ENCODE measurements around the gene NUDT9.
"Not testable (repeated sequence)": the region's sequence is repeated elsewhere in the genome, so short reads cannot be mapped to it uniquely, and the experiment has no call there.

Gene NUDT9

GRCh38 chr4:87426865-87427517 lies 4.6 kb downstream of the NUDT9 start:
- Histone ChIP-seq H3K9me3 (ENCODE audit: control insufficient read depth, low read length) (no peaks in the 10 kb centered on the region), H3K4me1 (ENCODE audit: control insufficient read depth, insufficient read depth, low read length) (peaks cover 12% of the 10 kb centered on the region), H3K36me3 (ENCODE audit: control insufficient read depth, insufficient read depth, low read length, severe bottlenecking) (no peaks in the 10 kb centered on the region), H3K4me3 (ENCODE audit: low read length) (no peak overlapping the region), H3K27me3 (replicated peaks; ENCODE audit: control insufficient read depth, insufficient read depth, low read length) (no peaks in the 10 kb centered on the region), H3K9ac (ENCODE audit: low read length) (no peak overlapping the region)
- DNase-seq (ENCODE audit: low read depth) = no peak

- H3K9me3 ChIP-seq (ENCODE audit: control insufficient read depth, low read length) = no peaks in the 10 kb centered on the region
- H3K36me3 ChIP-seq (ENCODE audit: control insufficient read depth, insufficient read depth, low read length, severe bottlenecking) = no peaks in the 10 kb centered on the region
- peaks cover 10% of the 10 kb centered on the region for H3K4me1 ChIP-seq (ENCODE audit: control insufficient read depth, insufficient read depth, low read length)
- no peak overlapping the region for H3K9ac ChIP-seq (ENCODE audit: low read length)
- H3K4me3 ChIP-seq (ENCODE audit: low read length) = no peak overlapping the region
- no peak for DNase-seq (ENCODE audit: low read depth)
- no peaks in the 10 kb centered on the region for H3K27me3 ChIP-seq (replicated peaks; ENCODE audit: control insufficient read depth, insufficient read depth, low read length)
These were observed 5.1 kb downstream of the NUDT9 start for GRCh38 chr4:87427518-87427868.

DNA sequence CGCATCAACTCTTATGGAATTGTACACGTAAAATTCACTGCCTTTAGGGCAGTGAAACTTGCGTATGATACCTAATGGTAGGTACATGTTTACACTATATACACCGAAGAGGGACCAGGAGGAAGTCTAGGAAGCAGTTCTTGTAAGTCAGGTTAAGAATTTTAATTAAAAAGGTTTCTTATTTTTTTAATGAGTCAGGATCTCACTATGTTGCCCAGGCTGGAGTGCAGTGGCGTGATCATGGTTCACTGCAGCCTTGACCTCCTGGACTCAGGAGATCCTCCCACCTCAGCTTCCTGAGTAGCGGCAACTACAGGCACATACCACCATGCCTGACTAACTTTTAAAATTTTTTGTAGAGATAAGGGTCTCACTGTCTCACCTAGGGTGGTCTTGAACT lies 6.6 kb downstream of the NUDT9 start:
- no peak for DNase-seq (ENCODE audit: low read depth)
- Histone ChIP-seq H3K9me3 (ENCODE audit: control insufficient read depth, low read length) (no peaks in the 10 kb centered on the region), H3K4me3 (ENCODE audit: low read length) (no peak overlapping the region), H3K9ac (ENCODE audit: low read length) (no peak overlapping the region), H3K36me3 (ENCODE audit: control insufficient read depth, insufficient read depth, low read length, severe bottlenecking) (no peaks in the 10 kb centered on the region), H3K4me1 (ENCODE audit: control insufficient read depth, insufficient read depth, low read length) (peaks cover under 1% of the 10 kb centered on the region), H3K27me3 (replicated peaks; ENCODE audit: control insufficient read depth, insufficient read depth, low read length) (no peaks in the 10 kb centered on the region)

DNA sequence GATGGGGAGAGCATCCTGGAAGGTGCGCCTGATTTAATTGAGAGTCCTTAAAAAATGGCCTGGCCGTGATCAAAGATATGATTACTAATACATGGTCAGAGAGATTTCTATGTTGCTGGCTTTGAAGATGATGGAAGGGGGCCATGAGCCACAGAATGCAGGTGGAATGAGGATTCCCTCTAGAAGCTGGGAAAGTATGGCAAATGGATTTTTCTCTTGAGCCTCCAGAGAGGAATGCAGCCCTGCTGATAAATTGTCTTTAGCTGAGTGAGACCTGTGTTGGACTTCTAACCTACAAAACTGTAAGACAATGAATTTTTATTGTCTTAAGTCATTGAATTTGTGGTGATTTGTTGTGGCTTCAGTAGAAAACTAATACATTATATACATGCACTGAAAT lies 7.7 kb downstream of the NUDT9 start:
- Histone ChIP-seq H3K9ac (ENCODE audit: low read length) (no peak overlapping the region), H3K4me1 (ENCODE audit: control insufficient read depth, insufficient read depth, low read length) (no peaks in the 10 kb centered on the region), H3K4me3 (ENCODE audit: low read length) (no peak overlapping the region), H3K36me3 (ENCODE audit: control insufficient read depth, insufficient read depth, low read length, severe bottlenecking) (peaks cover 2% of the 10 kb centered on the region), H3K27me3 (replicated peaks; ENCODE audit: control insufficient read depth, insufficient read depth, low read length) (no peaks in the 10 kb centered on the region), H3K9me3 (ENCODE audit: control insufficient read depth, low read length) (no peaks in the 10 kb centered on the region)
- no peak for DNase-seq (ENCODE audit: low read depth)

- no peak for DNase-seq (ENCODE audit: low read depth)
- H3K9ac ChIP-seq (ENCODE audit: low read length) = no peak overlapping the region
- H3K9me3 ChIP-seq (ENCODE audit: control insufficient read depth, low read length) = no peaks in the 10 kb centered on the region
- peaks cover 19% of the 10 kb centered on the region for H3K36me3 ChIP-seq (ENCODE audit: control insufficient read depth, insufficient read depth, low read length, severe bottlenecking)
- no peaks in the 10 kb centered on the region for H3K27me3 ChIP-seq (replicated peaks; ENCODE audit: control insufficient read depth, insufficient read depth, low read length)
- H3K4me1 ChIP-seq (ENCODE audit: control insufficient read depth, insufficient read depth, low read length) = no peaks in the 10 kb centered on the region
- no peak overlapping the region for H3K4me3 ChIP-seq (ENCODE audit: low read length)
These were observed 11.0 kb downstream of the NUDT9 start for GRCh38 chr4:87433342-87433741.

DNA sequence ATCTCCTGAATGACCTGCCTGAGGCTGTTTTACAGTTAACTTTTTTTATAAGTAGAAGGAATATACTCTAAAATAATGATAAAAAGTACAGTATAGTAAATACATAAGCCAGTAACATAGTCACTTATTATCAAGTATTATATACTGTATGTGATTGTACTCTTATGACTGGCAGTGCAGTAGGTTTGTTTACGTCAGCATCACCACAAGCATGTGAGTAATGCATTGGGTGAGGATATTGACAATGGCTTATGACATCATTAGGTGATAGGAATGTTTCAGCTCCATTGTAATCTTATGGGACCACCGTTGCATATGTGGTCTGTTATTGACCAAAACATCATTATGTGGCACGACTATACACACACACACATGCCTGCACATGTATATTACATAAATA lies 20.5 kb downstream of the NUDT9 start:
- no peak for DNase-seq (ENCODE audit: low read depth)
- H3K36me3 ChIP-seq (ENCODE audit: control insufficient read depth, insufficient read depth, low read length, severe bottlenecking) = peaks cover 61% of the 10 kb centered on the region

DNA sequence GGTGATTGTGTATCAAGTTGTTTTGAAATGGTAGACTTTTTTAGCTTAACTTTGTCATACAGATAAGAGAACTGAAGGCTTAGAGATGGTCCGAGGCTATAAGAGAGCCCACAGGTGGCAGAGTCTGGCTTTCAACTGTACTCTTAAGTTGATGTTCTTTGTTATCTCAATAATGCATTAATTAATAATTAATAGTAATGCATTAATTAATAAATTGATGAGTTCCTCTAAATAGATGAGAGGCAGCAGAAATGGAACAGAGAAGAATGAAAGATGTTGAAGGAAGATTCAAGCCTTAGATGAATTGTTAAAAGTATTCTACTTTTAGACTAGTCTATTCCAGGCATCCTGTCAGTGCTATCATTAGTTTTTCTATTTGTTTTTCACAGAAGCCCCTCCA lies 22.4 kb downstream of the NUDT9 start:
- H3K9me3 ChIP-seq (ENCODE audit: control insufficient read depth, low read length) = no peaks in the 10 kb centered on the region
- no peak overlapping the region for H3K4me3 ChIP-seq (ENCODE audit: low read length)
- DNase-seq (ENCODE audit: low read depth) = no peak
- no peaks in the 10 kb centered on the region for H3K4me1 ChIP-seq (ENCODE audit: control insufficient read depth, insufficient read depth, low read length)
- no peaks in the 10 kb centered on the region for H3K27me3 ChIP-seq (replicated peaks; ENCODE audit: control insufficient read depth, insufficient read depth, low read length)
- peaks cover 57% of the 10 kb centered on the region for H3K36me3 ChIP-seq (ENCODE audit: control insufficient read depth, insufficient read depth, low read length, severe bottlenecking)
- no peak overlapping the region for H3K9ac ChIP-seq (ENCODE audit: low read length)

More for the DNA sequence above, 20.5 kb downstream of the NUDT9 start:
- no peaks in the 10 kb centered on the region for H3K9me3 ChIP-seq (ENCODE audit: control insufficient read depth, low read length)
- H3K27me3 ChIP-seq (replicated peaks; ENCODE audit: control insufficient read depth, insufficient read depth, low read length) = no peaks in the 10 kb centered on the region
- H3K4me1 ChIP-seq (ENCODE audit: control insufficient read depth, insufficient read depth, low read length) = no peaks in the 10 kb centered on the region
- H3K9ac ChIP-seq (ENCODE audit: low read length) = no peak overlapping the region
- H3K4me3 ChIP-seq (ENCODE audit: low read length) = no peak overlapping the region

DNA sequence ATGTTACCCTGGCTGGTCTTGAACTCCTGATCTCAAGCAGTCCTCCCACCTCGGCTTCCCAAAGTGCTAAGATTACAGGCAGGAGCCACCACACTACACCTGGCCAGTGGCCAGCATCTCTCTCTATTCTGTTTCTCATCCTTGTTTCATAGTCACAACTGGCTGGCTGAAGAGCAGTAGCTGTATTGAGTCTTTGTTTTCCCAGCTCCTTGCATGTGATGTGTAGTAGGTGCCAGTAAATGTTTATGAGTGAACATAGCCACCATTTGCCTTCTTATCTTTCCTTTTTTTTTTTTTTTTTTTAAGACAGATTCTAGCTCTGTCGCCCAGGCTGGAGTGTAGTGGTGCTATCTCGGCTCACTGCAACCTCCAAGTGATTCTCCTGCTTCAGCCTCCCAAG lies 23.6 kb downstream of the NUDT9 start:
- H3K9me3 ChIP-seq (ENCODE audit: control insufficient read depth, low read length) = no peaks in the 10 kb centered on the region
- H3K27me3 ChIP-seq (replicated peaks; ENCODE audit: control insufficient read depth, insufficient read depth, low read length) = no peaks in the 10 kb centered on the region
- no peak overlapping the region for H3K9ac ChIP-seq (ENCODE audit: low read length)
- H3K36me3 ChIP-seq (ENCODE audit: control insufficient read depth, insufficient read depth, low read length, severe bottlenecking) = peaks cover 56% of the 10 kb centered on the region
- DNase-seq (ENCODE audit: low read depth) = no peak
- H3K4me1 ChIP-seq (ENCODE audit: control insufficient read depth, insufficient read depth, low read length) = no peaks in the 10 kb centered on the region
- no peak overlapping the region for H3K4me3 ChIP-seq (ENCODE audit: low read length)

DNA sequence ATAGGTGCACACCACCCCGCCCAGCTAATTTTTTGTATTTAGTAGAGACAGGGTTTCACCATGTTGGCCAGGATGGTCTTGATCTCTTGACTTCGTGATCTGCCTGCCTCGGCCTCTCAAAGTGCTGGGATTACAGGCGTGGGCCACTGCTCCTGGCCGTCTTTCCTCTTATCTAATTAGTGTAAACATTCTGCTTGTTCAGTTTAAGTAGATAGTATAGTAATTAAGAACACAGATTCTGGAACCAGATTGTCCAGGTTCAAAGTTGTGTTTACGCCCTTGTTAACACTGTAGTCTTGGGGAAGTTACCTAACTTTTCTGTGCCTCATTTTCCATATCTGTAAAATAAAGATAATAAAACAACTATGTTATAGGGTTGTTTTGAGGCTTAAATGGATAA lies 24.0 kb downstream of the NUDT9 start:
- not testable (repeated sequence) for H3K9me3 ChIP-seq (ENCODE audit: control insufficient read depth, low read length); H3K4me1 ChIP-seq (ENCODE audit: control insufficient read depth, insufficient read depth, low read length); H3K27me3 ChIP-seq (replicated peaks; ENCODE audit: control insufficient read depth, insufficient read depth, low read length); H3K9ac ChIP-seq (ENCODE audit: low read length); DNase-seq (ENCODE audit: low read depth); H3K4me3 ChIP-seq (ENCODE audit: low read length)
- peaks cover 58% of the 10 kb centered on the region for H3K36me3 ChIP-seq (ENCODE audit: control insufficient read depth, insufficient read depth, low read length, severe bottlenecking)

DNA sequence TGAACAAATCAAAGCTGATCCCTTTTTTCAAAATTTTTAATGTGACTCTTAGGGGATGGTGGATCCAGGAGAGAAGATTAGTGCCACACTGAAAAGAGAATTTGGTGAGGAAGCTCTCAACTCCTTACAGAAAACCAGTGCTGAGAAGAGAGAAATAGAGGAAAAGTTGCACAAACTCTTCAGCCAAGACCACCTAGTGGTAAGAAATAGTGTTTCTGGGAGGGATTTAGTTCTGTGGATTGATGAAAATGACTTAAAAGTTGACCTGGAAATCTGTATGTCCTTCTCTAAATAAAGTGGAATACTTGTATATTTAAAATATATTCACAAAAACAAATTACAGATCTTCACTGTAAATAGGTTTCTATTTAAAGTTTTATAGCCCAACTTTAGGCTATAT lies 29.2 kb downstream of the NUDT9 start:
- H3K4me3 ChIP-seq (ENCODE audit: low read length) = no peak overlapping the region
- DNase-seq (ENCODE audit: low read depth) = no peak
- H3K9me3 ChIP-seq (ENCODE audit: control insufficient read depth, low read length) = no peaks in the 10 kb centered on the region
- H3K36me3 ChIP-seq (ENCODE audit: control insufficient read depth, insufficient read depth, low read length, severe bottlenecking) = peaks cover 34% of the 10 kb centered on the region
- H3K9ac ChIP-seq (ENCODE audit: low read length) = no peak overlapping the region
- no peaks in the 10 kb centered on the region for H3K4me1 ChIP-seq (ENCODE audit: control insufficient read depth, insufficient read depth, low read length)
- no peaks in the 10 kb centered on the region for H3K27me3 ChIP-seq (replicated peaks; ENCODE audit: control insufficient read depth, insufficient read depth, low read length)

DNA sequence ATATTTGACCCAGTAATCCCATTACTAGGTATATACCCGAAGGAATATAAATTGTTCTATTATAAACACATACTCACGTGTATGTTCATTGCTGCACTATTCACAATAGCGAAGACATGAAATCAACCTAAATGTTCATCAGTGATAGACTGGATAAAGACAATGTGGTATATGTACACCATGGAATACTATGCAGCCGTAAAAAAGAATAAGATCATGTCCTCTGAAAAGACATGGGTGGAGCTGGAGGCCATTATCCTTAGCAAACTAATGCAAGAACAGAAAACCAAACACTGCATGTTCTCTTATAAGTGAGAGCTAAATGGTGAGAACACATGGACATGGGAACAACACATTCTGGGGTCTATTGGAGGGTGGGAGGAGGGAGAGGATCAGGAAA lies 36.5 kb downstream of the NUDT9 start:
- Histone ChIP-seq H3K4me3 (ENCODE audit: low read length) (no peak overlapping the region), H3K4me1 (ENCODE audit: control insufficient read depth, insufficient read depth, low read length) (no peaks in the 10 kb centered on the region), H3K9ac (ENCODE audit: low read length) (no peak overlapping the region), H3K9me3 (ENCODE audit: control insufficient read depth, low read length) (no peaks in the 10 kb centered on the region), H3K27me3 (replicated peaks; ENCODE audit: control insufficient read depth, insufficient read depth, low read length) (no peaks in the 10 kb centered on the region), H3K36me3 (ENCODE audit: control insufficient read depth, insufficient read depth, low read length, severe bottlenecking) (peaks cover 22% of the 10 kb centered on the region)
- DNase-seq (ENCODE audit: low read depth) = no peak

DNA sequence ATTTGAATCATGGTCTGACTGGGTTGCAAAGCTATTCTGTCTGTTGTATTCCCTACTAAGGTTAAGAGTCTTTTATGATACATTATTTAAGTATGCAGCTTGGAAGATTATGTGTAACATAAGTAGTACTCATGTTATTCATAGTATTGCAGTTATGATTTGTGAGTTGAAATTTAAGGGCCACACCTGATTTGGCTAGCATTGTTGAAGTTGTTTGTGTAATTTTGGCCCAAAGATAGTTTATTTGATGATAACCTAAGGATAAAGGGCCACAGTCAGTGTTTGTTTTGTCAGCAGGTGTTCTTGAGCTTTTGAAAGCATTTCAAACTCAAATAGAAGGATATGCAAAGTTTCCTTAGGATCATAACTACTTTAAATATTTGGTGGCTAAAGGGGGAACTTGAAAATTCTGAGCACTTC lies 38.9 kb downstream of the NUDT9 start:
- no peak overlapping the region for H3K4me3 ChIP-seq (ENCODE audit: low read length)
- H3K36me3 ChIP-seq (ENCODE audit: control insufficient read depth, insufficient read depth, low read length, severe bottlenecking) = peaks cover 15% of the 10 kb centered on the region
- H3K4me1 ChIP-seq (ENCODE audit: control insufficient read depth, insufficient read depth, low read length) = no peaks in the 10 kb centered on the region
- no peaks in the 10 kb centered on the region for H3K27me3 ChIP-seq (replicated peaks; ENCODE audit: control insufficient read depth, insufficient read depth, low read length)
- peak; percentile 45 for DNase-seq (ENCODE audit: low read depth)
- no peaks in the 10 kb centered on the region for H3K9me3 ChIP-seq (ENCODE audit: control insufficient read depth, low read length)
- H3K9ac ChIP-seq (ENCODE audit: low read length) = no peak overlapping the region

Measured in adipocyte (in vitro differentiated cells).